Skeletal muscle satellite cell (primary cell): ENCODE results near the gene PDE6B.

Experiments used
- H3K27me3 ChIP-seq: 2 replicates; pipeline ENCODE4 v1.7.0; 2013; ENCODE audit warnings: low read length; ENCODE audit not compliant: control insufficient read depth, insufficient read depth
- H3K36me3 ChIP-seq: 2 replicates; pipeline ENCODE4 v1.7.0; 2013; ENCODE audit warnings: mild to moderate bottlenecking, control low read depth, low read length; ENCODE audit not compliant: insufficient read depth
- H3K4me1 ChIP-seq: 2 replicates; pipeline ENCODE4 v1.7.0; 2013; ENCODE audit warnings: low read length; ENCODE audit not compliant: control insufficient read depth, insufficient read depth
- H3K4me2 ChIP-seq: 2 replicates; pipeline ENCODE4 v1.7.0; 2013; ENCODE audit warnings: mild to moderate bottlenecking, low read length
- H3K4me3 ChIP-seq: 2 replicates; pipeline ENCODE4 v1.7.0; 2013; ENCODE audit warnings: low read length
- H3K9ac ChIP-seq: 2 replicates; pipeline ENCODE4 v1.7.0; 2013; ENCODE audit warnings: mild to moderate bottlenecking, low read depth, low read length, moderate library complexity
- H3K9me3 ChIP-seq: replicated peaks from 2 replicates; pipeline ENCODE4 v1.7.0; 2013; ENCODE audit warnings: mild to moderate bottlenecking, control low read depth, low read length

Gene PDE6B

DNA sequence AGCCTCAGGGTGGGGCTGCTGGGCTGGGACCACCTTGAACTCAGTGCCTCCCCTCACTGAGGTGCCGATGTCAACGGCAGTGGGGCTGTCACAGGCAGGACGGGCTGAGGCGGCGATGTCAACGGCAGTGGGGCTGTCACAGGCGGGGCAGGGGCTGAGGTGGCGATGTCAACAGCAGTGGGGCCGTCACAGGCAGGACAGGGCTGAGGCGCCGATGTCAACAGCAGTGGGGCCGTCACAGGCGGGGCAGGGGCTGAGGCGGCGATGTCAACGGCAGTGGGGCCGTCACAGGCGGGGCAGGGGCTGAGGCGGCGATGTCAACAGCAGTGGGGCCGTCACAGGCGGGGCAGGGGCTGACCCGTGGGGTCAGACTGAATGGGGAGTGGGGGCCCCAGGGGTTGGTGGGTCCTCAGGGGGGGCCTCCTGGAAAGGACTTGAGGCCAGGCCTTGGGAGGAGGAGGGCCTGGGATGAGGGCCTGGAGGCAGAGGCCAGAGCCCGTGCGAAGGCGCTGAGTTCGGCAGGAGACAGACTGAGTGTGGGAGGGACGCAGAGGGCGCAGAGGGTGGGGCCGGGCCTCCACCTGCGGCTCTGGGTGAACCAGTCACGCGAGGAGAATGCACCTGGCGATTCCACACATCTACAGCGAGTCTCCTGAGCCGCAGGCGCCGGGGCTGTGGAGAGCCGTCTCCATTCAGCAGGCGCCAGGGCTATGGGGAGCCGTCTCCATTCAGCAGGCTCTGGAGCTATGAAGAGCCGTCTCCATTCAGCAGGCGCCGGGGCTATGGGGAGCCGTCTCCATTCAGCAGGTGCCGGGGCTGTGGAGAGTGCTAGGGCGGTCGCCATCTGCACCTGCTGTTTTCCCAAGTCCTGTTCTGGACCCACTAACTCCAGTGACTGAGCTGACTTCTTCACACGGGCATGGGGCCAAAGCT, 25.8 kb downstream of the PDE6B start:
- H3K4me3 ChIP-seq = no peak overlapping the region
- H3K9ac ChIP-seq = no peak overlapping the region
- H3K4me1 ChIP-seq = no peaks in the 10 kb centered on the region
- H3K27me3 ChIP-seq = peaks cover 41% of the 10 kb centered on the region
- H3K36me3 ChIP-seq = no peaks in the 10 kb centered on the region
- no peaks in the 10 kb centered on the region for H3K9me3 ChIP-seq
- H3K4me2 ChIP-seq = no peak overlapping the region

DNA sequence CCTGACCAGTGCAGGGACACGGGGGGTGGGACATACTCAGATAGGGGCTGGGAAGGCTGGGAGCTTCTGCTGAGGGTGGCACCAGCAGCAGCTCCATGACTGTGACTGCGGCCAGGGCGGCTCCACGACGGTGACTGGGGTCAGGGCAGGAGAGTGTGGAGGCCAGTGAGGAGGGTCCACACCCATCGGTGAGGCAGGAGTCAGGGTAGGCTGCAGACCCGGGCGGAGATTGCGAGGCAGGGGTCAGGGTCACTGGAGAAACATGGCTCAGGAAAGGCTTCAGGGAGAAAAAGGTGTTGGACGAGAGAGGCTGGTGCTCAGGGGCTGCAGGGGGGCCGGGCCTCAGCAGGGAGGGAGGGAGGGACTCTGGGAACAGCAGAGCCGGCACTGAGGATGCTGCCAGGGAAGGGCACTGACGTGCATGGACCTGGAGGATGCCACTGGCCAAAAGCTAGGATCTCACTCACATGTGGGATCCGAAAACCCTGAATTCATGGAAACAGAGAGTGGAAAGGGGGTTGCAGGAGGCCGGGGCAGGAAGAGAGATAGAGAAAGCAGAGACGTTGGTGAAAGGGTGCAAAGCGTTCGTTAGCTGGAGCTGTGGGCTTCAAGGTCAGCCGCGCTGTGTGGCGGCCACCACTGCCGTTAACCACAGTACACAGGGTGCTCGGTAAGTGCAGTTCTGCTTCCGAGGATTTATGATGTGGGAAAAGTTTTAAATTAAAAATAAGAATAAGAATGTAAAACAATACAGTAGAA, 26.7 kb downstream of the PDE6B start:
- Histone ChIP-seq H3K4me1 (no peaks in the 10 kb centered on the region), H3K4me2 (no peak overlapping the region), H3K9ac (no peak overlapping the region), H3K9me3 (no peaks in the 10 kb centered on the region), H3K27me3 (peaks cover 41% of the 10 kb centered on the region), H3K4me3 (no peak overlapping the region), H3K36me3 (no peaks in the 10 kb centered on the region)

DNA sequence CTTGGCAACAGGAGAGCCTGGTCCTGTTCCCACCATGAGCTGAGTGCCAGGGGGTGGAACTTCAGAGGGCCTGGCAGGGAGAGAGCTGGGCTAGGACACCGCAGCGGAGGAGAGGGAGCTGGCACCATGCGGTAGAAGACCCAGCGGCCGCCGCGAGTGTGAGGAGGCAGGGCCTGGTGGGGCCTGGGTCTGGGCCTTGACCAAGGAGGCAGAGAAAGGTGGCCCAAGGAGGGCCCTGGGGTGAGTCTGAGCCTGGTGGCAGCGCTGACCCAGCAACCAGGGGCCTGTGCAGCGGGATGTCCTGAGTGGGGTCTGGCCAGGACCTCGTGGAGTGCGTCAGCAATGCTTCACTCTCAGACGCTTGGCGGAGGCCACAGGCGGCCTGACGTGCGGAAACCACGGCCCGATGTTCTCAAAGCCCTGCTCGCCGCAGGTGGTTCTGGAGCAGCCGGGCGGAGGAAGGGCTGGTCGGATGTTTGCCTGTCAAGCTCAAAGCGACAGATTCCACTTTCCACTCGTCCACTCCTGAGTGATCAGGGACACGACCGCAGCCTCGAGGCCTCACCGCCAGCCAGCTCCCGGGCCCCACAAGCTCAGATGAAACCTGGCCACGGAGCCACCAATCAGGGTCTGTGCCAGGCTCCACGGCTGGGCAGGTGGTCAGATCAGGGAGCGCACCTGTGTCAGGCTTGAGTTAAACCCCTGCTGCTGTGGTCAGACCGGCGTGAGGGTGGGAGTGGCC, 27.9 kb downstream of the PDE6B start:
- H3K4me2 ChIP-seq = no peak overlapping the region

DNA sequence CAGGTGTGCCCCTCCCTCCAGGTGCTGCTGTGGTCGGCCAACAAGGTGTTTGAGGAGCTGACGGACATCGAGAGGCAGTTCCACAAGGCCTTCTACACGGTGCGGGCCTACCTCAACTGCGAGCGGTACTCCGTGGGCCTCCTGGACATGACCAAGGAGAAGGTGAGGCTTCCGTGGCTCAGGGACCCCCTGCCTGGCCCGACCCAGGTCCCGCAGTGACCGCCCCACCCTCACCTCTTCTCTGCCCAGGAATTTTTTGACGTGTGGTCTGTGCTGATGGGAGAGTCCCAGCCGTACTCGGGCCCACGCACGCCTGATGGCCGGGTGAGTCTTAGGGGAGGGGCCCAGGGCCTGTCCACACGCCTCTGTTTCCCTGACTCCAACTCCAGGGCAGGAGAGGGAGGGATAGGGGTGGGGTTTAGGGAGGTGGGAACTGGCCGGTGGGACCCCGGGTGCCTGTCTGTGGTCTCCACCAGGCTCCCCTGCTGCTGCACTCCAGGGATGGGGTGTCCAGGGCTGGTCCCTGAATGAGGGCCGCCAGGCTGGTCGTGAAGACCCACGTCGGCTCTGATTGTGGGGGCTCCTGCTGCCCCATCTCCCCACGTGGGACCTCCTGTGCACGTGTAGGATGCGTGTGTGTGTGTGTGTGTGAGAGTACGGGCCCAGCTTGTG, 28.6 kb downstream of the PDE6B start:
- Histone ChIP-seq H3K4me3 (no peak overlapping the region), H3K4me2 (no peak overlapping the region), H3K27me3 (peaks cover 36% of the 10 kb centered on the region)

More for the DNA sequence above, 27.9 kb downstream of the PDE6B start:
- no peaks in the 10 kb centered on the region for H3K9me3 ChIP-seq
- no peaks in the 10 kb centered on the region for H3K36me3 ChIP-seq
- no peak overlapping the region for H3K4me3 ChIP-seq
- H3K9ac ChIP-seq = no peak overlapping the region
- peaks cover 41% of the 10 kb centered on the region for H3K27me3 ChIP-seq
- no peaks in the 10 kb centered on the region for H3K4me1 ChIP-seq

DNA sequence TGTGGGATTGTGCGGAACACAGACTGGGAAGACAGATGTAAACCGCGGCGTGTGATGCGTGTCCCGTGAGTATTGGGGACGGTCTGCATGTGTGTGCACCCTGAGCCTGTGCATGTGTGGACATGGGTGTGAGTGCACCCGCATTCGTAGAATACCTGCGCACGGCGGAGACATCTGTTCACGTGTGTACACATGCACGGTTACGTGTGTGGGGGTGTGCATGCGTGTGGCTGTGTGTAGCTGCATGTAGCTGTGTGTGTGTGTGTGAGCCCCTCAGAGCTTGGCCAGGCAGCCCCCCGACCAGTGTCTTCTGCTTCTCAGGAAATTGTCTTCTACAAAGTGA, 29.1 kb downstream of the PDE6B start:
- H3K36me3 ChIP-seq = no peaks in the 10 kb centered on the region
- peaks cover 35% of the 10 kb centered on the region for H3K27me3 ChIP-seq
- H3K9me3 ChIP-seq = no peaks in the 10 kb centered on the region
- no peaks in the 10 kb centered on the region for H3K4me1 ChIP-seq
- no peak overlapping the region for H3K4me3 ChIP-seq
- no peak overlapping the region for H3K4me2 ChIP-seq
- no peak overlapping the region for H3K9ac ChIP-seq

More for the DNA sequence above, 28.6 kb downstream of the PDE6B start:
- no peaks in the 10 kb centered on the region for H3K36me3 ChIP-seq
- no peak overlapping the region for H3K9ac ChIP-seq
- H3K4me1 ChIP-seq = no peaks in the 10 kb centered on the region
- no peaks in the 10 kb centered on the region for H3K9me3 ChIP-seq

DNA sequence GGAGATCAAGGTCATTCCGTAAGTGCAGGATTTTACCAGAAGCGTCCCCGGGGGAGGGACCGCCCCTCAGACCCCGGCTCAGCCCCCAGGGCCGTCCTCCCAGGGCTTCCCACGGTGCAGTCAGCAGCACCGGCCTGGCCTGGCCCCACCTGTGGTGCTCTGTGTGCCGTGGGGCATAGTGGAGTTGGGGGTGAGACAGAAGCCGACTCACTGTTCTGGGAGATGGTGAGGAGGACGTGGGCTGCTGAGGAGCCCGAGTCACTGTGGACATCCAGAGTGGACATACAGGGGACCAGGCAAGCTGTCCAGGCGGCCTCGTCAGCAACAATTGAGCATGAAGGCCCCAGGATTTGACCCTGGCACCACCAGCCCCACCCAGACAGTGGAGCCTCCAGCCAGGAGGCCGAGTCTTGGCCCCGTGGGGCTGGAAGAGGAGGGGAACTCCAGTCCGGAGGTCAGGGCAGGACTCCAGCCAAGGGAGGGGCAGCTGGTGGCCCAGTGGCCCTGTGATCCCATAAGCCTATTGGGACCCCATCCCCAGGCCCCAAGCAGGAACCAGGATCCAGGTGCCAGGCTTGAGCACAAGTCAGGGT, 29.6 kb downstream of the PDE6B start:
- peaks cover 30% of the 10 kb centered on the region for H3K27me3 ChIP-seq

DNA sequence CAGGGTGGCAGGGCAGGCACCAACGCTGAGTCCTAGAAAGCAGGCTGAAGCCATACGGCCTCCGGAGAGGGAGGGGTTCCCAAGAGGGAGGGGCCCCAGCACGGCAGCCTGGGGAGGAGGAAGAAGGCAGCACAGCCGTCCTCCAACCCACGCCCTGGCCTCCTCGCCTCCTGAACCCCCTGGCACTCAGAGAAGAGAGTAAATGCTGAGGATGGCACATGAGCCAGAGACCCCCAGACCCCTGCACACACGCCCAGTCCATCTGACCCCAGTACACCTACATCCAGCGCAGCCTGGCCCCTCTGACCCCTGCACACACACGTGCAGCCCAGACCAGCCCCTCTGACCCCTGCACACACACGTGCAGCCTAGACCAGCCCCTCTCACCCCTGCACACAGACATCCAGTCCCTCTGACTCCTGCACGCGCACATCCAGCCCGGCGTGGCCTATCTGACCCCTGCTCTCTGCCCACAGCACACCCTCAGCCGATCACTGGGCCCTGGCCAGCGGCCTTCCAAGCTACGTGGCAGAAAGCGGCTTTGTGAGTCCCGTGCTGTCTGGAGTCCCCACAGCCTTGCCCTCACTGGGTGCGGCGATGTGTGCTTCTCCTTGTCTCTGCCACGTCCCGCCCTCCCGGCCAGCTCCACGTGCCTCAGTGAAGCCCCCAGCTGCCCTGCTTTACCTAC, 30.2 kb downstream of the PDE6B start:
- H3K9me3 ChIP-seq = no peaks in the 10 kb centered on the region
- no peaks in the 10 kb centered on the region for H3K36me3 ChIP-seq
- no peak overlapping the region for H3K4me2 ChIP-seq
- H3K4me1 ChIP-seq = no peaks in the 10 kb centered on the region
- no peak overlapping the region for H3K4me3 ChIP-seq
- no peak overlapping the region for H3K9ac ChIP-seq
- H3K27me3 ChIP-seq = peaks cover 24% of the 10 kb centered on the region

More for the DNA sequence above, 29.6 kb downstream of the PDE6B start:
- Histone ChIP-seq H3K9ac (no peak overlapping the region), H3K9me3 (no peaks in the 10 kb centered on the region), H3K4me1 (no peaks in the 10 kb centered on the region), H3K4me3 (no peak overlapping the region), H3K36me3 (no peaks in the 10 kb centered on the region), H3K4me2 (no peak overlapping the region)

DNA sequence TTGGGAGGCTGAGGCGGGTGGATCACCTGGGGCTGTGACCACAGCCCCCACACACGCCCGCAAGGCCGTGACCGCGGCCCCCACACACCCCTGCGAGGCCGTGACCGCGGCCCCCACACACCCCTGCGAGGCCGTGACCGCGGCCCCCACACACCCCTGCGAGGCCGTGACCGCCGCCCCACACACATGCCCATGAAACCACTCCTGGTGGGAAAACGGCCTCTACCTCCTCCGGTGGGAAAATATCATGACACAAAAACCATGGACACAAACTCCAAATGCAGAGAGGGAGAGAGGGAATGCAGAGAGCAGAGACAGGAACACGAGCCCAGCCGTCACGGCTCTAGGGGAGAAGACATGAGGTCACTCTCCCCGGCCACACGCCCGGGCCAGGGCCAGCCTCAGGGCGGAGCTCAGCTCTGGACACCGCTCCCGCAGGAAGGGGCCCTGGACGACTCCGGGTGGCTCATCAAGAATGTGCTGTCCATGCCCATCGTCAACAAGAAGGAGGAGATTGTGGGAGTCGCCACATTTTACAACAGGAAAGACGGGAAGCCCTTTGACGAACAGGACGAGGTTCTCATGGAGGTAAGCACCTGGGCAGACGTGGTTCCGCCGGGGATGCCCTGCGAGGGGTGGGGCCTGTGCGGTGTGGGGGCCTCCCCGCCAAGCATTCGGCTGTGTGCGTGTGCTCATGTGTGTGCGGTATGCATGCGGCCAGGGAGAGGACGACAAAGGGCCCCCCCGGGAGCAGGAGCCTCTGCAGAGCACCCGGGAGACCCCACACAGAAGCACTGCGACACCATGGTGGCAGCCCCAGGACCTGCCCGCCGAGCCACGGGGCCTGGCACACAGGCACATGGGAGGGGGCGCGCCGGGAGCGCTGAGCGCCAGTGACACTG, 31.3 kb downstream of the PDE6B start:
- H3K9ac ChIP-seq = no peak overlapping the region
- no peak overlapping the region for H3K4me3 ChIP-seq
- peaks cover 16% of the 10 kb centered on the region for H3K27me3 ChIP-seq
- no peaks in the 10 kb centered on the region for H3K36me3 ChIP-seq
- H3K9me3 ChIP-seq = no peaks in the 10 kb centered on the region
- no peaks in the 10 kb centered on the region for H3K4me1 ChIP-seq
- peak overlapping the region; percentile 21 for H3K4me2 ChIP-seq

DNA sequence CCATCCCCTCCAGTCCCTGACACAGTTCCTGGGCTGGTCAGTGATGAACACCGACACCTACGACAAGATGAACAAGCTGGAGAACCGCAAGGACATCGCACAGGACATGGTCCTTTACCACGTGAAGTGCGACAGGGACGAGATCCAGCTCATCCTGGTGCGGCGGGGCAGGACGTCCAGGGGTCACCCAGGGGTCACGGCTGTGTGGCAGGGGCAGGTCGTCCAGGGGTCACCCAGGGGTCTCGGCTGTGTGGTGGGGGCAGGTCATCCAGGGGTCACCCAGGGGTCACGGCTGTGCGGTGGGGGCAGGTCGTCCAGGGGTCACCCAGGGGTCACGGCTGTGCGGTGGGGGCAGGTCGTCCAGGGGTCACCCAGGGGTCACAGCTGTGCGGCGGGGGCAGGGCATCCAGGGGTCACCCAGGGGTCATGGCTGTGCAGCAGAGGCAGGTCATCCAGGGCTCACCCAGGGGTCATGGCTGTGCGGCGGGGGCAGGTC, 32.0 kb downstream of the PDE6B start:
- Histone ChIP-seq H3K36me3 (no peaks in the 10 kb centered on the region), H3K4me1 (no peaks in the 10 kb centered on the region), H3K9ac (no peak overlapping the region), H3K9me3 (no peaks in the 10 kb centered on the region), H3K27me3 (peaks cover 11% of the 10 kb centered on the region), H3K4me3 (no peak overlapping the region), H3K4me2 (no peak overlapping the region)
